GM23338 (cell line): Measurements from ENCODE around the gene PPP1R10. TPM values are rescaled to one million over a fixed set of nuclear protein-coding genes. Genes with fewer than 3 reads are reported as not detected.
"Not testable (repeated sequence)": the region's sequence is repeated elsewhere in the genome, so short reads cannot be mapped to it uniquely, and the experiment has no call there.

Experiments
- ATAC-seq: fragments of 200-7000 bp; cut with Tn5 transposase; 3 replicates; pipeline ENCODE4 v1.9.1; 2020
- DNase-seq: peaks from one replicate; pipeline ENCODE4 v3.0.0-alpha.2; 2015; ENCODE audit warnings: low spot score
- H2AFZ ChIP-seq: fragments of 200-600 bp; sonication (generic); 2 replicates; pipeline ENCODE4 v1.8.0; 2016; ENCODE audit warnings: antibody characterized with exemption, mild to moderate bottlenecking, moderate library complexity
- H3F3A ChIP-seq: fragments of 200-600 bp; sonication (generic); replicated peaks from 2 replicates; pipeline ENCODE4 v1.8.0; 2017; ENCODE audit warnings: antibody characterized with exemption, mixed run types, low read depth
- H3K27ac ChIP-seq: fragments of 200-600 bp; sonication (generic); 2 replicates; pipeline ENCODE4 v1.6.1; 2016; ENCODE audit warnings: low read depth
- H3K27me3 ChIP-seq: fragments of 200-600 bp; sonication (generic); 2 replicates; pipeline ENCODE4 v1.8.0; 2016; ENCODE audit warnings: mild to moderate bottlenecking, mixed run types, moderate library complexity; ENCODE audit not compliant: insufficient read depth
- H3K36me3 ChIP-seq: fragments of 200-600 bp; sonication (generic); 2 replicates; pipeline ENCODE4 v1.8.0; 2016; ENCODE audit warnings: mild to moderate bottlenecking; ENCODE audit not compliant: insufficient read depth
- H3K4me1 ChIP-seq: fragments of 200-600 bp; sonication (generic); 2 replicates; pipeline ENCODE4 v1.8.0; 2016; ENCODE audit warnings: mild to moderate bottlenecking, moderate library complexity; ENCODE audit not compliant: insufficient read depth
- H3K4me2 ChIP-seq: fragments of 200-600 bp; sonication (generic); 2 replicates; pipeline ENCODE4 v1.7.1; 2017; ENCODE audit warnings: mixed run types
- H3K4me3 ChIP-seq: fragments of 200-600 bp; sonication (generic); 2 replicates; pipeline ENCODE4 v1.6.1; 2016; ENCODE audit warnings: mixed run types
- H3K79me2 ChIP-seq: fragments of 200-600 bp; sonication (generic); replicated peaks from 2 replicates; pipeline ENCODE4 v1.8.0; 2017; ENCODE audit warnings: mild to moderate bottlenecking; ENCODE audit not compliant: insufficient read depth
- H3K9me2 ChIP-seq: fragments of 200-600 bp; sonication (generic); 2 replicates; pipeline ENCODE4 v1.8.0; 2017; ENCODE audit not compliant: insufficient read depth
- H4K20me1 ChIP-seq: fragments of 200-600 bp; sonication (generic); replicated peaks from 2 replicates; pipeline ENCODE4 v1.8.0; 2017; ENCODE audit warnings: mild to moderate bottlenecking; ENCODE audit not compliant: insufficient read depth
- H3K27ac Mint-ChIP-seq: 2 replicates; pipeline ENCODE4 v1.8.0; 2020; ENCODE audit warnings: inconsistent platforms, mild to moderate bottlenecking, moderate library complexity, mixed read lengths
- H3K27me3 Mint-ChIP-seq: 3 replicates; pipeline ENCODE4 v1.8.0; 2022; ENCODE audit warnings: low read depth, mild to moderate bottlenecking, moderate library complexity, mixed read lengths, inconsistent platforms; ENCODE audit not compliant: insufficient read depth, poor library complexity
- H3K36me3 Mint-ChIP-seq: 3 replicates; pipeline ENCODE4 v1.8.0; 2021; ENCODE audit warnings: low read depth, mild to moderate bottlenecking, inconsistent platforms, moderate library complexity, mixed read lengths
- H3K4me1 Mint-ChIP-seq: 3 replicates; pipeline ENCODE4 v1.8.0; 2020; ENCODE audit warnings: mild to moderate bottlenecking, inconsistent platforms, mixed read lengths
- H3K4me3 Mint-ChIP-seq: 3 replicates; pipeline ENCODE4 v1.8.0; 2021; ENCODE audit warnings: moderate library complexity, mild to moderate bottlenecking, inconsistent platforms, mixed read lengths
- H3K9me3 Mint-ChIP-seq: 3 replicates; pipeline ENCODE4 v1.8.0; 2020; ENCODE audit warnings: moderate library complexity, mild to moderate bottlenecking, inconsistent platforms, mixed read lengths
- EZH2phosphoT487 ChIP-seq: fragments of 200-600 bp; sonication (generic); IDR thresholded peaks from one replicate; pipeline ENCODE4 v1.8.1; 2018; ENCODE audit warnings: antibody characterized with exemption; ENCODE audit not compliant: unreplicated experiment
- POLR2AphosphoS5 ChIP-seq: IDR thresholded peaks from 2 replicates; pipeline ENCODE4 v1.6.1; 2016; ENCODE audit warnings: antibody characterized with exemption, low read depth
- STAT1 ChIP-seq: IDR thresholded peaks from one replicate; pipeline ENCODE4 v1.6.1; 2016; ENCODE audit warnings: antibody characterized with exemption; ENCODE audit not compliant: unreplicated experiment
- ZNF114 ChIP-seq: fragments of 250-450 bp; sonication (Bioruptor Pico); IDR thresholded peaks from 2 replicates; pipeline ENCODE4 v1.5.0; 2020; ENCODE audit warnings: mild to moderate bottlenecking, moderate library complexity
- polyA plus RNA-seq: library from polyadenylated mRNA; unstranded; fragments of >200 nt; fragmentation: Nextera tagmentation; extraction: Ambion mirVana; gene quantifications from 2 replicates; pipeline ENCODE4 v1.2.1, GENCODE V29; 2016
- total RNA-seq: library from RNA; depleted of rRNA; stranded (reverse); fragments of >200 nt; shearing (Covaris generic); gene quantifications from 2 replicates; pipeline ENCODE4 v1.2.3, GENCODE V29; 2014
- TF ChIP-seq, protein P1 (sequence below), 2 experiments: fragments of 200-600 bp in 1 of 2; sonication (generic) in 1 of 2; conservative IDR thresholded peaks; 2 replicates each; pipeline versions ENCODE4 v1.5.1 to v1.6.1; 2016 to 2017; ENCODE audit warnings: antibody characterized with exemption in 2 of 2, low read depth in 2 of 2, mild to moderate bottlenecking in 2 of 2, moderate library complexity in 1 of 2
- TF ChIP-seq, protein P2 (sequence below): IDR thresholded peaks from one replicate; pipeline ENCODE4 v1.6.1; 2018; ENCODE audit warnings: antibody characterized with exemption; ENCODE audit not compliant: unreplicated experiment
- TF ChIP-seq, protein P3 (sequence below): IDR thresholded peaks from 2 replicates; pipeline ENCODE4 v1.6.1; 2016; ENCODE audit warnings: antibody characterized with exemption

PPP1R10 gene
- total and polyA plus RNA-seq, 2 experiments from 2014 or later = 41.3 to 42.9 TPM

DNA sequence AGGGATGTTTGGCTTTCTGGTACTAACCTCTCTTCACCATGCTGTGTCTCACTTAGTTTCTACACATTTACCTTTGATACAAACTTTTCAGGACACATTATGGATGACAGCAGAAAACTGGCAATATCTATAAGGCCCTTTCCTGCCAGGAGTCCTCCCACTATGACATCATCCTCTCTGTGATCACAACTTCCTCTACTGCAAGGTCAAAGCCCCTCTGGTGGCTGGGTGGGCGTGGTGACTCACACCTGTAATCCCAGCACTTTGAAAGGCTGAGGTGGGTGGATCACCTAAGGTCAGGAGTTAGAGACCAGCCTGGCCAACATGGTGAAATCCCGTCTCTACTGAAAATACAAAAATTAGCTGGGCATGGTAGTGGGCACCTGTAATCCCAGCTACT lies 49.3 kb upstream of the PPP1R10 start:
- ATAC-seq, H3K4me1 Mint-ChIP-seq, H4K20me1 ChIP-seq, H3K4me2 ChIP-seq, H3K27ac ChIP-seq, H3K4me3 ChIP-seq, H3K4me1 ChIP-seq, H3K27ac Mint-ChIP-seq, H3K9me3 Mint-ChIP-seq, DNase-seq, H3K4me3 Mint-ChIP-seq, H3K79me2 ChIP-seq, H2AFZ ChIP-seq, H3K9me2 ChIP-seq, H3K27me3 ChIP-seq, H3F3A ChIP-seq, H3K27me3 Mint-ChIP-seq: not testable (repeated sequence)
- peaks cover 60% of the 10 kb centered on the region for H3K36me3 Mint-ChIP-seq
- peaks cover 21% of the 10 kb centered on the region; the same call in 1 of the 2 replicates for H3K36me3 ChIP-seq

DNA sequence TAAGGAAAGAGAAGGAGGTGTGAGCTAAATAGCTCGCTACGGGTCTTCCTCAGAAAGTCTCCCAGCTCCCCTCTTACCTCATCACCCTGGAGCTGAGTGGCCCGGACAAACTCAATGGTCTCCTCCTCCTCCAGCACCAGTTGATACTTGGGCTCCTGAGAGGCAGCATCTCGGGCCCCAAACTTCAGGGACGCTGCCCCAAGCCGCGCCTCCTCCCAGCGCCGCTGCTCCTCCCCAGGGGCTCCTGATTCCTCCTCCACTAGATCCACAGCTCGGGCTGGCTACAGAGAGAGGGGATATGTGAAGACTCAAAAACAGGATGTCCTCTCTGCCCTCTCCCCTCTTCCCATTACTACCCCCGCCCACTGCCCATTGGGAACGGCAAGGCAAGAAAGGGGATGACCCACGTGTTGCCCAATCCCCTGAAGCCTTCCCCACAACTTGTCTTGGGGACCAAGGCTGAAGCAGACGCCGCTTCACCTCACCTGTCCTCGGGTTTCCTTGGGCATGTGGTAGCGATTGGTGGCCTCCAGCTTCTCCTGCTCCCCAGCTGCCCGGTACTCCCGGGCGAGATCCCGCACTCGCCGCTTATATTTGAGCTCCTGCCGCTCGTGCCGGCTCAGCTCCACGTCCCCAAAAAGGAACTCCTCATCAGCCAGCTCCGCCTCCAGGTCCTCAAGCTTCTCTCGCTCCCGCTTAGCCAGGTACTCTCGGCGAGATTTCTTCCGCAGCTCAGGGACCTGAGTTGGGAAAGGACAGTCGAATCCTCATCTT lies 48.1 kb upstream of the PPP1R10 start:
- H3K9me2 ChIP-seq = no peaks in the 10 kb centered on the region
- H3K4me1 Mint-ChIP-seq = no peaks in the 10 kb centered on the region
- H4K20me1 ChIP-seq = peaks cover 6% of the 10 kb centered on the region; the same call in 1 of the 2 replicates
- DNase-seq (no peak), ATAC-seq (no peak)
- H3K27me3 Mint-ChIP-seq = no peaks in the 10 kb centered on the region
- TF ChIP-seq EZH2phosphoT487 (no peak), ZNF114 (CRISPR knock-in tag) (no peak), STAT1 (no peak), POLR2AphosphoS5 (no peak)
- TF ChIP-seq, protein P1, sequence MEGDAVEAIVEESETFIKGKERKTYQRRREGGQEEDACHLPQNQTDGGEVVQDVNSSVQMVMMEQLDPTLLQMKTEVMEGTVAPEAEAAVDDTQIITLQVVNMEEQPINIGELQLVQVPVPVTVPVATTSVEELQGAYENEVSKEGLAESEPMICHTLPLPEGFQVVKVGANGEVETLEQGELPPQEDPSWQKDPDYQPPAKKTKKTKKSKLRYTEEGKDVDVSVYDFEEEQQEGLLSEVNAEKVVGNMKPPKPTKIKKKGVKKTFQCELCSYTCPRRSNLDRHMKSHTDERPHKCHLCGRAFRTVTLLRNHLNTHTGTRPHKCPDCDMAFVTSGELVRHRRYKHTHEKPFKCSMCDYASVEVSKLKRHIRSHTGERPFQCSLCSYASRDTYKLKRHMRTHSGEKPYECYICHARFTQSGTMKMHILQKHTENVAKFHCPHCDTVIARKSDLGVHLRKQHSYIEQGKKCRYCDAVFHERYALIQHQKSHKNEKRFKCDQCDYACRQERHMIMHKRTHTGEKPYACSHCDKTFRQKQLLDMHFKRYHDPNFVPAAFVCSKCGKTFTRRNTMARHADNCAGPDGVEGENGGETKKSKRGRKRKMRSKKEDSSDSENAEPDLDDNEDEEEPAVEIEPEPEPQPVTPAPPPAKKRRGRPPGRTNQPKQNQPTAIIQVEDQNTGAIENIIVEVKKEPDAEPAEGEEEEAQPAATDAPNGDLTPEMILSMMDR (conservative IDR thresholded peaks at IDR 0.05; ENCODE audit: low read depth in 2 of 2) = no peak
- TF ChIP-seq, protein P2, sequence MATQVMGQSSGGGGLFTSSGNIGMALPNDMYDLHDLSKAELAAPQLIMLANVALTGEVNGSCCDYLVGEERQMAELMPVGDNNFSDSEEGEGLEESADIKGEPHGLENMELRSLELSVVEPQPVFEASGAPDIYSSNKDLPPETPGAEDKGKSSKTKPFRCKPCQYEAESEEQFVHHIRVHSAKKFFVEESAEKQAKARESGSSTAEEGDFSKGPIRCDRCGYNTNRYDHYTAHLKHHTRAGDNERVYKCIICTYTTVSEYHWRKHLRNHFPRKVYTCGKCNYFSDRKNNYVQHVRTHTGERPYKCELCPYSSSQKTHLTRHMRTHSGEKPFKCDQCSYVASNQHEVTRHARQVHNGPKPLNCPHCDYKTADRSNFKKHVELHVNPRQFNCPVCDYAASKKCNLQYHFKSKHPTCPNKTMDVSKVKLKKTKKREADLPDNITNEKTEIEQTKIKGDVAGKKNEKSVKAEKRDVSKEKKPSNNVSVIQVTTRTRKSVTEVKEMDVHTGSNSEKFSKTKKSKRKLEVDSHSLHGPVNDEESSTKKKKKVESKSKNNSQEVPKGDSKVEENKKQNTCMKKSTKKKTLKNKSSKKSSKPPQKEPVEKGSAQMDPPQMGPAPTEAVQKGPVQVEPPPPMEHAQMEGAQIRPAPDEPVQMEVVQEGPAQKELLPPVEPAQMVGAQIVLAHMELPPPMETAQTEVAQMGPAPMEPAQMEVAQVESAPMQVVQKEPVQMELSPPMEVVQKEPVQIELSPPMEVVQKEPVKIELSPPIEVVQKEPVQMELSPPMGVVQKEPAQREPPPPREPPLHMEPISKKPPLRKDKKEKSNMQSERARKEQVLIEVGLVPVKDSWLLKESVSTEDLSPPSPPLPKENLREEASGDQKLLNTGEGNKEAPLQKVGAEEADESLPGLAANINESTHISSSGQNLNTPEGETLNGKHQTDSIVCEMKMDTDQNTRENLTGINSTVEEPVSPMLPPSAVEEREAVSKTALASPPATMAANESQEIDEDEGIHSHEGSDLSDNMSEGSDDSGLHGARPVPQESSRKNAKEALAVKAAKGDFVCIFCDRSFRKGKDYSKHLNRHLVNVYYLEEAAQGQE = no peak
- TF ChIP-seq, protein P3, sequence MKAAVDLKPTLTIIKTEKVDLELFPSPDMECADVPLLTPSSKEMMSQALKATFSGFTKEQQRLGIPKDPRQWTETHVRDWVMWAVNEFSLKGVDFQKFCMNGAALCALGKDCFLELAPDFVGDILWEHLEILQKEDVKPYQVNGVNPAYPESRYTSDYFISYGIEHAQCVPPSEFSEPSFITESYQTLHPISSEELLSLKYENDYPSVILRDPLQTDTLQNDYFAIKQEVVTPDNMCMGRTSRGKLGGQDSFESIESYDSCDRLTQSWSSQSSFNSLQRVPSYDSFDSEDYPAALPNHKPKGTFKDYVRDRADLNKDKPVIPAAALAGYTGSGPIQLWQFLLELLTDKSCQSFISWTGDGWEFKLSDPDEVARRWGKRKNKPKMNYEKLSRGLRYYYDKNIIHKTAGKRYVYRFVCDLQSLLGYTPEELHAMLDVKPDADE = no peak
- H3K4me2 ChIP-seq = no peak overlapping the region
- no peak overlapping the region for H3K4me3 ChIP-seq
- H3K9me3 Mint-ChIP-seq = no peaks in the 10 kb centered on the region
- H3K4me3 Mint-ChIP-seq = no peak overlapping the region
- peaks cover 20% of the 10 kb centered on the region; the same call in 1 of the 2 replicates for H3K36me3 ChIP-seq
- H3K27me3 ChIP-seq = no peaks in the 10 kb centered on the region
- H3K36me3 Mint-ChIP-seq = peaks cover 54% of the 10 kb centered on the region
- H3F3A ChIP-seq = no peaks in the 10 kb centered on the region; the same call in 1 of the 2 replicates
- no peaks in the 10 kb centered on the region for H3K79me2 ChIP-seq
- H2AFZ ChIP-seq = no peak overlapping the region
- no peaks in the 10 kb centered on the region for H3K4me1 ChIP-seq
- H3K27ac ChIP-seq = no peak overlapping the region
- no peak overlapping the region for H3K27ac Mint-ChIP-seq

DNA sequence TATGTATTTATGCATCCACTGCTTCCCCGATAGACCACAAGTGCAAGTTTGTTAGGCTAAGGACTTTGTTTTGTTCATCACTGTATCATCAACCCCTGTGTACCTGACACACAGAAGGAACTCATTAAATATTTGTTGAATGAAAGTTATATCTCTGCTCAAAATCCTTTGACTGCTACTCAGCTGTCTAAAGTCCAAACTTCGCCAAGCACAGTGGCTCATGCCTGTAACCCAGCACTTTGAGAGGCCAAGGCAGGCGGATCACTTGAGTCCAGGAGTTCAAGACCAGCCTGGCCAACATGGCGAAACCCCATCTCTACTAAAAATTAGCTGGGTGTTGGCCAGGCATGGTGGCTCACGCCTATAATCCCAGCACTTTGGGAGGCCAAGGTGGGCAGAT lies 40.9 kb upstream of the PPP1R10 start:
- ATAC-seq, H3K27me3 Mint-ChIP-seq, H4K20me1 ChIP-seq, H3K27ac Mint-ChIP-seq, H3K4me1 Mint-ChIP-seq, H3F3A ChIP-seq, H3K79me2 ChIP-seq, H3K27me3 ChIP-seq, H3K4me3 ChIP-seq, H3K4me1 ChIP-seq, H3K9me3 Mint-ChIP-seq, DNase-seq, H3K9me2 ChIP-seq, H3K4me3 Mint-ChIP-seq, H3K27ac ChIP-seq, H3K4me2 ChIP-seq, H2AFZ ChIP-seq: not testable (repeated sequence)
- H3K36me3 ChIP-seq = peaks cover 17% of the 10 kb centered on the region; the same call in 1 of the 2 replicates
- H3K36me3 Mint-ChIP-seq = peaks cover 79% of the 10 kb centered on the region
